Endothelial cell of umbilical vein (primary cell): Measurements from ENCODE around the gene CAMKK2. TPM values are rescaled to one million over a fixed set of nuclear protein-coding genes. Genes with fewer than 3 reads are reported as not detected.

Experiments used
- BruUV-seq: library from RNA; stranded (reverse); fragments of 400-500 nt; replicated peaks from 2 replicates; lab custom pipeline; 2021; lab: Mats Ljungman, UMichigan
- CTCF ChIA-PET: fragments of 300-600, 350-600 bp; sonication (Branson Sonifier 250); formaldehyde crosslinking; loops from one replicate; lab custom pipeline; 2021; ENCODE audit warnings: antibody characterized with exemption, inconsistent platforms; lab: Charles Lee
- POLR2A ChIA-PET: fragments of 300-600, 350-600 bp; sonication (Branson Sonifier 250); formaldehyde crosslinking; loops from one replicate; lab custom pipeline; 2021; ENCODE audit warnings: antibody characterized with exemption, inconsistent platforms; lab: Charles Lee
- DNase-seq: peaks from one replicate; pipeline ENCODE4 v3.0.0-alpha.2; 2011; ENCODE audit warnings: low read depth, low spot score
- FAIRE-seq: peaks from 2 replicates; lab custom pipeline; 2011; peaks lifted over from hg19 to GRCh38; lab: Jason Lieb, UNC
- H2AFZ ChIP-seq: 2 replicates; pipeline ENCODE4 v1.6.0; 2012; ENCODE audit warnings: low read depth, low read length, control low read depth, inconsistent platforms
- H3K27ac ChIP-seq: 2 replicates; pipeline ENCODE4 v1.5.1; 2011; ENCODE audit warnings: low read depth, mild to moderate bottlenecking, control low read depth, low read length, moderate library complexity; ENCODE audit not compliant: insufficient read depth
- H3K27me3 ChIP-seq, 2 experiments: 2 replicates each; pipeline versions ENCODE4 v1.6.0 to v1.6.1; 2011; ENCODE audit warnings: low read length in 2 of 2, mixed read lengths in 1 of 2; ENCODE audit not compliant: control insufficient read depth in 2 of 2, insufficient read depth in 2 of 2
- H3K36me3 ChIP-seq, 2 experiments: 2 replicates in 1 of 2; 3 replicates in 1 of 2; pipeline ENCODE4 v1.5.1; 2011; ENCODE audit warnings: low read length in 2 of 2, mild to moderate bottlenecking in 1 of 2, moderate library complexity in 1 of 2; ENCODE audit not compliant: control insufficient read depth in 2 of 2, insufficient read depth in 2 of 2; ENCODE audit errors: extremely low read depth in 1 of 2
- H3K4me1 ChIP-seq: 3 replicates; pipeline ENCODE4 v1.5.1; 2011; ENCODE audit warnings: mild to moderate bottlenecking, low read length; ENCODE audit not compliant: control insufficient read depth, insufficient read depth; ENCODE audit errors: extremely low read depth
- H3K4me2 ChIP-seq: 2 replicates; pipeline ENCODE4 v1.6.1; 2011; ENCODE audit warnings: low read length, control low read depth, mixed read lengths; ENCODE audit not compliant: insufficient read depth
- H3K4me3 ChIP-seq, 3 experiments: fragments of 200-600 bp in 1 of 3; sonication (generic), shearing (Covaris generic) in 1 of 3; replicated peaks in 1 of 3; 2 replicates each; pipeline ENCODE4 v1.5.1; 2011 to 2016; ENCODE audit warnings: control low read depth in 3 of 3, low read length in 3 of 3, mild to moderate bottlenecking in 2 of 3, inconsistent platforms in 1 of 3, low read depth in 1 of 3, moderate library complexity in 1 of 3; ENCODE audit not compliant: insufficient read depth in 1 of 3
- H3K79me2 ChIP-seq: 2 replicates; pipeline ENCODE4 v1.6.0; 2012; ENCODE audit warnings: low read length, inconsistent platforms; ENCODE audit not compliant: control insufficient read depth, insufficient read depth
- H3K9ac ChIP-seq: replicated peaks from 2 replicates; pipeline ENCODE3; 2011; ENCODE audit warnings: low read length, control low read depth; ENCODE audit not compliant: insufficient read depth; ENCODE audit errors: extremely low read depth
- H3K9me1 ChIP-seq: replicated peaks from 3 replicates; pipeline ENCODE4 v1.6.0; 2011; ENCODE audit warnings: mild to moderate bottlenecking, low read length; ENCODE audit not compliant: control insufficient read depth, insufficient read depth; ENCODE audit errors: extremely low read depth
- H3K9me3 ChIP-seq: replicated peaks from 2 replicates; pipeline ENCODE4 v1.5.1; 2012; ENCODE audit warnings: low read length, inconsistent platforms; ENCODE audit not compliant: control insufficient read depth, insufficient read depth
- H4K20me1 ChIP-seq: replicated peaks from 2 replicates; pipeline ENCODE3; 2011; ENCODE audit warnings: mild to moderate bottlenecking, low read length; ENCODE audit not compliant: control insufficient read depth, insufficient read depth; ENCODE audit errors: extremely low read depth
- GATA2 ChIP-seq: IDR thresholded peaks from 2 replicates; pipeline ENCODE4 v1.7.0; 2011; ENCODE audit warnings: low read depth, mild to moderate bottlenecking, moderate library complexity, mixed read lengths, low read length; ENCODE audit not compliant: insufficient read length, insufficient read depth
- POLR2A ChIP-seq: IDR thresholded peaks from 2 replicates; pipeline ENCODE4 v1.6.1; 2012; ENCODE audit warnings: low read depth, mild to moderate bottlenecking, control low read depth, low read length
- POLR2AphosphoS5 ChIP-seq: IDR thresholded peaks from 2 replicates; pipeline ENCODE4 v1.6.1; 2012; ENCODE audit warnings: low read depth, mild to moderate bottlenecking, control low read depth, low read length, moderate library complexity; ENCODE audit not compliant: insufficient read depth
- dilution Hi-C: fragments of 300-500 bp; cut with MboI; formaldehyde crosslinking; loops from one replicate; pipeline ENCODE4 v1.15.0; 2019; ENCODE audit warnings: low sequenced_read_pairs; ENCODE audit not compliant: extremely low pct_ligation_motif_present
- intact Hi-C: fragments of 100-400 bp; cut with micrococcal nuclease; formaldehyde crosslinking; loops from one replicate; pipeline ENCODE4 v1.10.0; 2022
- polyA plus RNA-seq, 4 experiments: library from polyadenylated mRNA; depleted of rRNA in 3 of 4; stranded (reverse) in 3 of 4; unstranded in 1 of 4; fragments of >200 nt; gene quantifications; 2 replicates each; pipeline versions ENCODE4 v1.2.1 to v1.2.3, GENCODE V29; 2011 to 2012; ENCODE audit warnings: missing spikeins in 1 of 4
- total RNA-seq: library from RNA; stranded (reverse); gene quantifications from 2 replicates; pipeline ENCODE4 v1.2.3, GENCODE V29; 2021
- TF ChIP-seq, protein P1 (sequence below), 2 donors: IDR thresholded peaks; 1 replicate in 1 of 2; 2 replicates in 1 of 2; pipeline ENCODE4 v1.5.1; 2011; ENCODE audit warnings: low read length in 2 of 2, mild to moderate bottlenecking in 2 of 2, moderate library complexity in 2 of 2, control low read depth in 1 of 2, inconsistent platforms in 1 of 2, low read depth in 1 of 2; ENCODE audit not compliant: insufficient read depth in 1 of 2; ENCODE audit errors: extremely low read depth in 1 of 2

CAMKK2 gene
- total and polyA plus RNA-seq, 2 donors (not counting 3 experiments of a cell fraction or from before 2014, with no cell fraction given), result 32.5 to 45.0 TPM

DNA sequence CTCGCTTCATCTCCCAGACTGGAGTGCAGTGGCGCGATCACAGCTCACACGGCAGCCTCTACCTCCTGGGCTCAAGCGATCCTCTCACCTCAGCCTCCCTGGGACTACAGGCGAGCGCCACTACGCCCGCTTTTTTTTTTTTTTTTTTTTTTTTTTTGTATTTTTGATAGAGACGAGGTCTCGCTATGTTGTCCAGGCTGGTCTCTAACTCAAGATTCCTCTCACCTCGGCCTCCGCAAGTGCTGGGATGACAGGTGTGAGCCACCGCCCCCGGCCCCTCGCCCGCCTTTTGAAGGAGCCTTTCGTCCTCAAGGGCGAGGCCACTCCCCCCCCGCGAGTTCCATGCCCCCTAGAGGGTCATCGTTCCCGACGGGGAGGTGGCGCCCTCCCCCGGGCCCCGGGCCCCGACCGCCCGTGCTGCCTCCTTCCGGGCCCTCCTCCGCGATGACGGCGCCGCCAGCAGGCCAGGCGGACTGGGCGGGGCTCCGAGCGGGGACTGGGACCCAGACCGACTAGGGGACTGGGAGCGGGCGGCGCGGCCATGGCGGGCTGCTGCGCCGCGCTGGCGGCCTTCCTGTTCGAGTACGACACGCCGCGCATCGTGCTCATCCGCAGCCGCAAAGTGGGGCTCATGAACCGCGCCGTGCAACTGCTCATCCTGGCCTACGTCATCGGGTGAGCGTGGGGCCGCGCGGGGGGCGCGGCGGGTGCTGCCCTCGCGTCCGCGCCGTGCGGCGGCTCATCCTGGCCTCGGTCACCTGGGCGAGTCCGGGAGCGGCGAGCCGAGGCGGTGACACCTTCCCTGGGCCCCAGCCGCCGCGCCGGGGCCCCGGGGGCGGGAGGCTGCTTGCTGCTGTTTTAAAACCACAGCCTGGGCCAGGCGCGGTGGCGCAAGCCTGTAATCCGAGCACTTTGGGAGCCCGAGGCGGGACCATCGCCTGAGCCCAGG is 86.6 kb downstream of the CAMKK2 start, which contains the start of gene P2RX4:
Gene P2RX4 (plus strand): TSS at position 506 of the 949 bp plus-strand sequence. CDS start 36 bp downstream, at position 542.
- Histone ChIP-seq H3K27ac (peak within 1 kb of the TSS; percentile 59), H4K20me1 (no peaks in the 10 kb centered on the region), H3K27me3 (no peaks in the 10 kb centered on the region), H3K9ac (peak within 1 kb of the TSS; percentile 94), H3K4me2 (peak within 1 kb of the TSS; percentile 75), H3K4me3 (peak within 1 kb of the TSS; percentile 35 to 75 (median 52)), H3K36me3 (no peaks in the 10 kb centered on the region), H2AFZ (peak within 1 kb of the TSS; percentile 53), H3K9me3 (no peaks in the 10 kb centered on the region), H3K4me1 (peaks cover 23% of the 10 kb centered on the region), H3K9me1 (no peaks in the 10 kb centered on the region), H3K79me2 (no peaks in the 10 kb centered on the region)
- DNase-seq (peak; percentile 76), FAIRE-seq (peak; percentile 53)
- CTCF ChIA-PET, result interaction anchor here (0.9 to 1.0 kb wide), 3 partner anchors 28 to 150 kb away, joined by 3 read pairs; no protein-coding TSS in a partner anchor
- BruUV-seq, result TSS peak; percentile 32
- dilution Hi-C loops, result no loop called here
- TF ChIP-seq GATA2 (no peak), POLR2A (peak; percentile 78), POLR2AphosphoS5 (peak; percentile 76)
- TF ChIP-seq, protein P1, sequence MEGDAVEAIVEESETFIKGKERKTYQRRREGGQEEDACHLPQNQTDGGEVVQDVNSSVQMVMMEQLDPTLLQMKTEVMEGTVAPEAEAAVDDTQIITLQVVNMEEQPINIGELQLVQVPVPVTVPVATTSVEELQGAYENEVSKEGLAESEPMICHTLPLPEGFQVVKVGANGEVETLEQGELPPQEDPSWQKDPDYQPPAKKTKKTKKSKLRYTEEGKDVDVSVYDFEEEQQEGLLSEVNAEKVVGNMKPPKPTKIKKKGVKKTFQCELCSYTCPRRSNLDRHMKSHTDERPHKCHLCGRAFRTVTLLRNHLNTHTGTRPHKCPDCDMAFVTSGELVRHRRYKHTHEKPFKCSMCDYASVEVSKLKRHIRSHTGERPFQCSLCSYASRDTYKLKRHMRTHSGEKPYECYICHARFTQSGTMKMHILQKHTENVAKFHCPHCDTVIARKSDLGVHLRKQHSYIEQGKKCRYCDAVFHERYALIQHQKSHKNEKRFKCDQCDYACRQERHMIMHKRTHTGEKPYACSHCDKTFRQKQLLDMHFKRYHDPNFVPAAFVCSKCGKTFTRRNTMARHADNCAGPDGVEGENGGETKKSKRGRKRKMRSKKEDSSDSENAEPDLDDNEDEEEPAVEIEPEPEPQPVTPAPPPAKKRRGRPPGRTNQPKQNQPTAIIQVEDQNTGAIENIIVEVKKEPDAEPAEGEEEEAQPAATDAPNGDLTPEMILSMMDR (IDR thresholded peaks at IDR 0.05; ENCODE audit: extremely low read depth in 1 of 2, insufficient read depth in 1 of 2, low read depth in 1 of 2, low read length in 2 of 2), result peak; percentile 16 to 23
- intact Hi-C loops, result loop anchor here (1.0 to 5.0 kb wide), 4 partner anchors 20 to 148 kb away; no protein-coding TSS in a partner anchor
- POLR2A ChIA-PET, result no interaction called here
